HL-60/S4 treated with retinoic acid at 250 ng/mL for 4 days and 3 days (cell line): ENCODE data around the gene ABCA4.
"Not testable (repeated sequence)": the region's sequence is repeated elsewhere in the genome, so short reads cannot be mapped to it uniquely, and the experiment has no call there.

ENCODE experiments used
- in situ Hi-C: fragments of 300-500 bp; cut with MboI; formaldehyde crosslinking; loops from 2 replicates; pipeline ENCODE4 v1.7.0; 2022; ENCODE audit warnings: low sequenced_read_pairs

ABCA4 gene

GRCh38 chr1:94012708-94013366 lies 108.1 kb downstream of the ABCA4 start:
- in situ Hi-C loops = no loop called here

- in situ Hi-C loops = no loop called here
These were observed 109.0 kb downstream of the ABCA4 start for GRCh38 chr1:94011709-94012595.

- in situ Hi-C loops = no loop called here
These were observed 109.8 kb downstream of the ABCA4 start for GRCh38 chr1:94011129-94011528.

- in situ Hi-C loops = no loop called here
These were observed 111.6 kb downstream of the ABCA4 start for GRCh38 chr1:94009304-94009703.

GRCh38 chr1:94006604-94007003 lies 114.3 kb downstream of the ABCA4 start:
- in situ Hi-C loops = no loop called here

GRCh38 chr1:94004924-94005323 lies 116.0 kb downstream of the ABCA4 start:
- in situ Hi-C loops = no loop called here

- in situ Hi-C loops = no loop called here
These were observed 118.7 kb downstream of the ABCA4 start for GRCh38 chr1:94002046-94002787.

- in situ Hi-C loops = no loop called here
These were observed 119.4 kb downstream of the ABCA4 start for GRCh38 chr1:94001397-94002045.

GRCh38 chr1:94000510-94001282 lies 120.3 kb downstream of the ABCA4 start:
- in situ Hi-C loops = no loop called here

- in situ Hi-C loops = no loop called here
These were observed 121.0 kb downstream of the ABCA4 start for GRCh38 chr1:93999840-94000415.

- in situ Hi-C loops = not testable (repeated sequence)
These were observed 122.4 kb downstream of the ABCA4 start for GRCh38 chr1:93998532-93998931.

GRCh38 chr1:93997756-93998155 lies 123.2 kb downstream of the ABCA4 start:
- in situ Hi-C loops = no loop called here

GRCh38 chr1:93995837-93996536 lies 125.0 kb downstream of the ABCA4 start:
- in situ Hi-C loops = no loop called here

GRCh38 chr1:93993731-93994130 lies 127.2 kb downstream of the ABCA4 start:
- in situ Hi-C loops = no loop called here

GRCh38 chr1:93992954-93993353 lies 128.0 kb downstream of the ABCA4 start:
- in situ Hi-C loops = no loop called here

- in situ Hi-C loops = no loop called here
These were observed 128.8 kb downstream of the ABCA4 start for GRCh38 chr1:93992190-93992589.

- in situ Hi-C loops = no loop called here
These were observed 129.7 kb downstream of the ABCA4 start for GRCh38 chr1:93991271-93991670.

GRCh38 chr1:93990477-93990876 lies 130.5 kb downstream of the ABCA4 start:
- in situ Hi-C loops = not testable (repeated sequence)

GRCh38 chr1:93990010-93990409 lies 130.9 kb downstream of the ABCA4 start:
- in situ Hi-C loops = no loop called here
